Kasumi-1 (cell line): ENCODE measurements around the gene DUOX2.
"Not testable (repeated sequence)": the region's sequence is repeated elsewhere in the genome, so short reads cannot be mapped to it uniquely, and the experiment has no call there.

Experiments used
- DNase-seq, 2 experiments: peaks; one replicate each; lab custom pipeline; 2025; lab: John Stamatoyannopoulos, UW

DUOX2 gene

GRCh38 chr15:45138814-45139765, 25.1 kb upstream of the DUOX2 start:
- DNase-seq, result no peak

DNA sequence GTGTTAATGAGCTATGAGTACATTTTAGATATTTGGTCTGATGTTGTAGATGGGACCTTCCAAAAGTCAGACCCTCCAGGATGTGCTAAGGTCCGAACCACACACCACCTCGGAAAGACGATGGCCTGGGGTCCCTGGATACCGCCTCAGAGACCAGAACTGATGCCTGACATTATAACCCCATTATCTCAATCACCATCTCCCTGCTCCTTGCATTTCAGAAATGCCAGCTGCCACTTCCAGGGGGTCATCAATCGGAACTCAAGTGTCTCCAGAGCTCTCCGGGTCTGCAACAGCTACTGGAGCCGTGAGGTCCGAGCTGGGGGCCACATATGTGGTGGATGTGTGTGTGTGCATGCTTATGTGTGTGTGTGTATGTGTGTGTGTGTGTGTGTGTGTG, 23.7 kb upstream of the DUOX2 start:
- no peak for DNase-seq

- no peak for DNase-seq
These were observed 22.4 kb upstream of the DUOX2 start for GRCh38 chr15:45136378-45136764.

- DNase-seq, result not testable (repeated sequence)
These were observed 21.9 kb upstream of the DUOX2 start for GRCh38 chr15:45135705-45136377.

DNA sequence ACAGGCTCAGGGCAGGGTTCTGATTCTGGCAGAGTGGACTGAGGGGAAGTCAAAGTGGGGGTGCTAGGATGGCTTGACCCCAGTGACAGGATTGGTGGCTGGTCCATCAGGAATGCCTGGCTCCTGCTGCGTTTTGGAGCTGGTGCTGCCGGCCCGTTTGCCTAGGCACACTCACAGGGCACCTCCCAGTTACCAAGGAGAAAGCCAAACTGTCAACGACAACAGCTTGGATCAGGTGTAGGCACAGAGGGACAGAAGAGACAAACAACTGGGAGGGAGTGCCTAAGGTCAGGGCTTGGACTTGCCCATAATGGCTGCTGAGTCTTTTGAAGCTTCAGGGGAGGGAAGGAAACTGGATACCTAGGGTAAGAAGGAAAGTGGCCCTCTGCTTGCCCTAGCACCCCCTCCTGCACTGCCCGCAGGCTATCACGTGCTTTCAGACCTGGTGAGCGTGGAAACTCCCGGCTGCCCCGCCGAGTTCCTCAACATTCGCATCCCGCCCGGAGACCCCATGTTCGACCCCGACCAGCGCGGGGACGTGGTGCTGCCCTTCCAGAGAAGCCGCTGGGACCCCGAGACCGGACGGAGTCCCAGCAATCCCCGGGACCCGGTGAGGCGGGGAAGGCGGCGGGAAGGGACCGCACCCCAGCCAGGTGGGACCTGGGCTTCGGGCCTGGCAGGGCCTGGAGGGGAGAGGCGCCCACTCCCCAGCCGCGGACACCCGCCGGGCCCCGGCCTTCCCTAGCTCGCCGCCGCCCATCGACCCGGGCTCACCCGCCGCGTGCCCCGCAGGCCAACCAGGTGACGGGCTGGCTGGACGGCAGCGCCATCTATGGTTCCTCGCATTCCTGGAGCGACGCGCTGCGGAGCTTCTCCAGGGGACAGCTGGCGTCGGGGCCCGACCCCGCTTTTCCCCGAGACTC, 21.0 kb upstream of the DUOX2 start:
- no peak for DNase-seq

- no peak for DNase-seq
These were observed 20.1 kb upstream of the DUOX2 start for GRCh38 chr15:45134046-45134445.

GRCh38 chr15:45133561-45133920, 19.6 kb upstream of the DUOX2 start:
- DNase-seq, result no peak

DNA sequence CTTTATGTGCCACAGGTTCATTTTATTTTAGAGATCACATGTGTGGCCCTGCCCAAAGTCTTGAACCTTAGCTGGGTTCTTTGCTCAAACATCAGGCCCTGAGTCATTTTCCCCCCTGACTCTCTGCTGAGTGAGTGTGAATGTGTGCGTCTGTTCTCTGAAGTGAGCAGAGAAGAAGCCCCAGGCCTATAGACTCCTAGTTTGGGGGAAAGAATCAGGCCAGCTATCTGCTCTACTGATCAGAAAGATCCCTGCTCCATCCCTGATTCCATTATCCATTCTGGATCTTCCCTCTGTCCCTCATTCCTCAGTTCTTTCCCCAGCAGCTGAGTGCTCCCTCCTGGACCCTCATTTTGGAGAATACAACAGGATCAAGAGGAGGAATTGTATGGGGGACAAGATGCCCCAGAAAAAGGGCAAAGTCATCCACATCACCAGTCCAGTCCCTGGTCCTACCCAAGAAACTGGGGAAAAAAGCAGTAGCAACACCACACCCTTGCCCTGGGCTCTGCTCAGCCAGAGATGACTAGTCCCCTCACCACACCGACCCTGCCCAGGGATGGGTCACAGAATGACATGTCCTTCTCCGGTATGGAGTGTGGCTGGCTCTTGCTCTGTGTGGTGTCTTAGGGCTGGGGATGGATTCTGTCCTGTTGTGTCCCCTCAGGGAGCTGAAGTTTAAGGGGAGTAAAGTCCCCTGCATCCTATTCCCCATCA, 19.0 kb upstream of the DUOX2 start:
- DNase-seq, result no peak

DNA sequence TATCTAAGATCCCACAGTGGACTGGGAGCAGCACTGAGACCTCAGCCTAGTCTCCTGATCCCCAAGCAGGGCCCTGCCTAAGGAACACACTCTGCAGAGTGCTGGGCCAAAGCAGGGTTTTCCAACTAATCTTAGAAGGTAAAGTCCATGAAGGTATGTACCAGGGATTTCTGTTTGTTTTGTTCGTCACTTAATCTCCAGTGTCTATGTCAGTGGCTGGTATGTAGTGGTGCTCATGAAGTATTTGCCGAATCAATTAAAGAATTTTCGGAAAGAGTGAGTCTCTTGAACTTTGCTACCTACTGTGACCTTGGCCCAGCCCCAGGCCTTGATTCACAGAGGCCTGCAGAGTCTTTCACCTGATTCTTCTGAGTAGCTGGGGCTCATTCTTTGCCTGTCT, 17.5 kb upstream of the DUOX2 start:
- no peak for DNase-seq

DNA sequence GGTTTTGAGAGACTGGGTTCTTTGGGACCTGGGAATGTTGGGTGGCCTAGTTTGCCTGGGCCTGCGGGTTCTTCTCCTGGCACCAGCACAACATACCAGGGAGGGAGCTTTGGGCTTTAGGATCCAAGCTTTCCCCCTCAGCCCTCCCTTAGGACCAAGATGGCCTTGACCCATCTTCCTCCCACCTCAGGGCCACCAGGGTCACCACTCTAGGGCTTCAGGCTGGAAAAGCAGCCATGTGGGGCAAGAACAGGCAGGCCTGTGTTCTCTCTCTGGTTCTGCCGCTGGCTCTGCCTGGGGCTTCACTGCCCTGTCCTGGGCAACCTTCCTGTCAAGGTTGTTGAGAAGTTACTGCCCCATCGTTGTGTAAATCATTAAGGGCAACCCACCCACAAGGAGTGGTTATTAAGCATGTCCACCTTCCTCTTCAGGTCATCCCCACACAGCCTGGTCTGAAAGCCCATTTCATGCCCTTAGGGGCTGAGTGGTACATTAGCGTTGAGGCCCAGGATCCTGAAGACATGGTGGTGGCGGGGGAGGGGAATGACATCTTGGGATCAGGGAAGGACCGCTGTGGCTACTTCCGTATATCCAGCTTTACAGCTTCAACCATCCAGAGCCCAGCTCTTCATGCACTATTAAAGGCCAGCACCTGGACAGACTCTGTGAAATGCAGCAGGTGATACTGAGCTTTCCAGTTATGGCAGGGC, 16.5 kb upstream of the DUOX2 start:
- no peak for DNase-seq

GRCh38 chr15:45129651-45130129, 15.7 kb upstream of the DUOX2 start, which contains the start of the genes DUOX1 and DUOXA1:
DUOX1 (plus strand) TSS chr15:45129994; CDS start chr15:45131967, 1,973 bp downstream.
DUOXA1 (minus strand) TSS chr15:45129879; CDS start chr15:45123014, 6,865 bp downstream.
- DNase-seq, result no peak

- no peak for DNase-seq
These were observed 15.1 kb upstream of the DUOX2 start for GRCh38 chr15:45128971-45129639.

- peak; percentile 7 to 22 for DNase-seq
These were observed 12.7 kb upstream of the DUOX2 start for GRCh38 chr15:45126535-45127158.

GRCh38 chr15:45123397-45123796, 9.4 kb upstream of the DUOX2 start:
- no peak for DNase-seq

GRCh38 chr15:45122719-45123118, 8.7 kb upstream of the DUOX2 start:
- DNase-seq, result no peak

DNA sequence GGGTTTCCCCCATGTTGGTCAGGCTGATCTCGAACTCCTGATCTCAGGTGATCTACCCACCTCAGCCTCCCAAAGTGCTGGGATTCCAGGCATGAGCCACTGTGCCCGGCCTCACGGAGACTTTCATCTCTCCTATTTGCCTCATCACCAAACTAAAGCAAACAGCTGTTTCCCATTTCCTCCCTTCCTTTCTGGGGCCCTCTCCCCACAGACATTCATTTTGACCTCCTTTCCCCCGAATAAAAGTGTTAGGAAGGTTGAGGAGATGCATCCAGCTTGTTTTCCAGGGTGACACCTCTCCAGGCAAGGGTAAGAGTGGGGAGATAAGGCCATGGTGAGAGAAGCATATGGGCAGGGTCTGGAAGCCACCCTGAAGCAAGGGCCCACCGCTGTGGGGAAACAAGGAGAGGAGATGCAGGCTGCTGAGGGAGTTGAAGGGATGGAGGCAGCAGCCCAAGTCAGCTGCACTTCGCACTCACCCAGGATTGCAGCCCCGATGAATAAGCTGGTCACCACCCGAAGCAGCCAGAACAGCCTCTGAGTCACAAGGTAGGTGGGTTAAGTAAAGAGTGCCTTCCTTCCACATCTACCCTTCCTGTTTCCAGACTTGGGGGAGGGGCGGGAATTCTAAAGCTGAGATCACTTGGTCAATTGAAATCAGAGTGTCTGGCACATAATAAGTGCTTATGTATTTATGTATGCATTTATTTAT, 7.9 kb upstream of the DUOX2 start:
- DNase-seq, result no peak

GRCh38 chr15:45121020-45121419, 7.0 kb upstream of the DUOX2 start:
- DNase-seq, result no peak

- DNase-seq, result no peak
These were observed 6.4 kb upstream of the DUOX2 start for GRCh38 chr15:45120081-45120972.
